GM23248 (cell line): ENCODE results near the gene SEZ6L2.

Experiments
- EZH2 ChIP-seq: fragments of 200-600 bp; sonication (generic); IDR thresholded peaks from 2 replicates; pipeline ENCODE4 v1.6.1; 2018; ENCODE audit warnings: antibody characterized with exemption, mild to moderate bottlenecking; ENCODE audit not compliant: insufficient read depth, poor library complexity, severe bottlenecking
- EZH2phosphoT487 ChIP-seq: fragments of 200-600 bp; sonication (generic); IDR thresholded peaks from 2 replicates; pipeline ENCODE4 v1.6.1; 2018; ENCODE audit warnings: antibody characterized with exemption, moderate library complexity, mild to moderate bottlenecking, low read depth; ENCODE audit not compliant: insufficient read depth

GRCh38 chr16:29903590-29903989 lies 4.2 kb upstream of the SEZ6L2 start:
- TF ChIP-seq EZH2 (no peak), EZH2phosphoT487 (no peak)
